Activated naive CD8-positive, alpha-beta T cell treated with anti-CD3 and anti-CD28 coated beads, Interleukin-2, amount 10 ng/mL, durations not matched to agents 7 days and 5 days (primary cell): ENCODE results near the gene ARL8B. TPM values are rescaled to one million over a fixed set of nuclear protein-coding genes. Genes with fewer than 3 reads are reported as not detected.

ENCODE experiments used
- ATAC-seq: fragments of 150-1000 bp; cut with Tn5 transposase; one replicate; pipeline ENCODE4 v1.10.0; 2021; ENCODE audit warnings: low read depth, moderate library complexity
- POLR2A ChIA-PET: fragments of 350-600 bp; sonication (Branson Sonifier 250); formaldehyde crosslinking; loops from one replicate; lab custom pipeline; 2021; ENCODE audit warnings: antibody characterized with exemption; lab: Charles Lee
- DNase-seq: peaks from one replicate; pipeline ENCODE4 v3.0.0; 2021
- H3K27ac Mint-ChIP-seq: one replicate; pipeline ENCODE4 v1.8.0; 2022; ENCODE audit warnings: mild to moderate bottlenecking, mixed read lengths
- H3K27me3 Mint-ChIP-seq: one replicate; pipeline ENCODE4 v1.8.0; 2022; ENCODE audit warnings: mild to moderate bottlenecking, moderate library complexity, mixed read lengths
- H3K36me3 Mint-ChIP-seq: one replicate; pipeline ENCODE4 v1.8.0; 2021; ENCODE audit warnings: mild to moderate bottlenecking, mixed read lengths
- H3K4me1 Mint-ChIP-seq: one replicate; pipeline ENCODE4 v1.8.0; 2021; ENCODE audit warnings: mixed read lengths
- H3K4me3 Mint-ChIP-seq: one replicate; pipeline ENCODE4 v1.8.0; 2022; ENCODE audit warnings: mild to moderate bottlenecking, moderate library complexity, mixed read lengths
- H3K9me3 Mint-ChIP-seq: one replicate; pipeline ENCODE4 v1.8.0; 2021; ENCODE audit warnings: mixed read lengths
- total RNA-seq, 2 experiments: library from RNA; stranded (reverse); gene quantifications; one replicate each; pipeline ENCODE4 v1.2.3, GENCODE V29; 2021

ARL8B gene
- total RNA-seq, 2 experiments from 2014 or later = 43.3 to 43.9 TPM

- ATAC-seq (peak; percentile 63), DNase-seq (no peak)
- peaks cover 63% of the 10 kb centered on the region for H3K4me1 Mint-ChIP-seq
- H3K27ac Mint-ChIP-seq = peak overlapping the region; percentile 91
- H3K27me3 Mint-ChIP-seq = no peaks in the 10 kb centered on the region
- no peaks in the 10 kb centered on the region for H3K9me3 Mint-ChIP-seq
- POLR2A ChIA-PET = interaction anchor here (0.8 to 4.4 kb wide), 5 partner anchors 10 to 730 kb away, joined by 3 to 72 read pairs (median 3); partner anchors contain the start of genes BHLHE40, EDEM1 and ITPR1
- H3K4me3 Mint-ChIP-seq = peak overlapping the region; percentile 72
- H3K36me3 Mint-ChIP-seq = peaks cover 47% of the 10 kb centered on the region
Observed at GRCh38 chr3:5197470-5198312, 75.6 kb downstream of the ARL8B start.

GRCh38 chr3:5198313-5198677 lies 76.2 kb downstream of the ARL8B start:
- POLR2A ChIA-PET = interaction anchor here (4.4 kb wide), 1 partner anchor 11 kb away, joined by 72 read pairs; the partner anchor contains the start of gene EDEM1

GRCh38 chr3:5198986-5199731 lies 77.1 kb downstream of the ARL8B start:
- no peak for DNase-seq
- Mint-ChIP-seq H3K9me3 (no peaks in the 10 kb centered on the region), H3K27me3 (no peaks in the 10 kb centered on the region), H3K4me3 (peak overlapping the region; percentile 18), H3K36me3 (peaks cover 50% of the 10 kb centered on the region), H3K27ac (peak overlapping the region; percentile 91), H3K4me1 (peaks cover 54% of the 10 kb centered on the region)
- ATAC-seq = no peak
- POLR2A ChIA-PET = interaction anchor here (4.4 kb wide), 1 partner anchor 12 kb away, joined by 72 read pairs; the partner anchor contains the start of gene EDEM1

More at GRCh38 chr3:5198313-5198677, 76.2 kb downstream of the ARL8B start:
- ATAC-seq (no peak), DNase-seq (no peak)
- Mint-ChIP-seq H3K4me3 (peak overlapping the region; percentile 56), H3K9me3 (no peaks in the 10 kb centered on the region), H3K27ac (peak overlapping the region; percentile 91), H3K36me3 (peaks cover 50% of the 10 kb centered on the region), H3K27me3 (no peaks in the 10 kb centered on the region), H3K4me1 (peaks cover 59% of the 10 kb centered on the region)

- POLR2A ChIA-PET = no interaction called here
- Mint-ChIP-seq H3K9me3 (no peaks in the 10 kb centered on the region), H3K4me1 (peaks cover 32% of the 10 kb centered on the region), H3K27ac (no peak overlapping the region), H3K4me3 (no peak overlapping the region), H3K36me3 (peaks cover 57% of the 10 kb centered on the region), H3K27me3 (no peaks in the 10 kb centered on the region)
- DNase-seq (no peak), ATAC-seq (no peak)
Observed at GRCh38 chr3:5201536-5201935, 79.4 kb downstream of the ARL8B start.

- DNase-seq = no peak
- peaks cover 52% of the 10 kb centered on the region for H3K36me3 Mint-ChIP-seq
- H3K27me3 Mint-ChIP-seq = no peaks in the 10 kb centered on the region
- H3K4me3 Mint-ChIP-seq = no peak overlapping the region
- H3K9me3 Mint-ChIP-seq = no peaks in the 10 kb centered on the region
- peaks cover 25% of the 10 kb centered on the region for H3K4me1 Mint-ChIP-seq
- no peak for ATAC-seq
- POLR2A ChIA-PET = no interaction called here
- H3K27ac Mint-ChIP-seq = peak overlapping the region; percentile 25
Observed at GRCh38 chr3:5202222-5202621, 80.1 kb downstream of the ARL8B start.

- DNase-seq (no peak), ATAC-seq (no peak)
- POLR2A ChIA-PET = no interaction called here
- no peak overlapping the region for H3K4me3 Mint-ChIP-seq
- H3K36me3 Mint-ChIP-seq = peaks cover 54% of the 10 kb centered on the region
- no peaks in the 10 kb centered on the region for H3K27me3 Mint-ChIP-seq
- peaks cover 3% of the 10 kb centered on the region for H3K4me1 Mint-ChIP-seq
- H3K9me3 Mint-ChIP-seq = no peaks in the 10 kb centered on the region
- H3K27ac Mint-ChIP-seq = peak overlapping the region; percentile 34
Observed at GRCh38 chr3:5205165-5205941, 83.3 kb downstream of the ARL8B start.

- Mint-ChIP-seq H3K27me3 (no peaks in the 10 kb centered on the region), H3K4me1 (peaks cover 2% of the 10 kb centered on the region), H3K9me3 (no peaks in the 10 kb centered on the region), H3K27ac (no peak overlapping the region), H3K4me3 (no peak overlapping the region), H3K36me3 (peaks cover 59% of the 10 kb centered on the region)
- DNase-seq (no peak), ATAC-seq (no peak)
- POLR2A ChIA-PET = no interaction called here
Observed at GRCh38 chr3:5210926-5211325, 88.8 kb downstream of the ARL8B start.

- H3K27ac Mint-ChIP-seq = peak overlapping the region; percentile 31
Observed at GRCh38 chr3:5212628-5213573, 90.8 kb downstream of the ARL8B start.

GRCh38 chr3:5213574-5213966 lies 91.5 kb downstream of the ARL8B start:
- no peak for ATAC-seq
- H3K9me3 Mint-ChIP-seq = no peaks in the 10 kb centered on the region
- no peak for DNase-seq
- H3K36me3 Mint-ChIP-seq = peaks cover 46% of the 10 kb centered on the region
- no peak overlapping the region for H3K27ac Mint-ChIP-seq
- no peak overlapping the region for H3K4me3 Mint-ChIP-seq
- no peaks in the 10 kb centered on the region for H3K27me3 Mint-ChIP-seq
- POLR2A ChIA-PET = no interaction called here
- H3K4me1 Mint-ChIP-seq = peaks cover 6% of the 10 kb centered on the region

More at GRCh38 chr3:5212628-5213573, 90.8 kb downstream of the ARL8B start:
- DNase-seq = no peak
- no peaks in the 10 kb centered on the region for H3K9me3 Mint-ChIP-seq
- no peak overlapping the region for H3K4me3 Mint-ChIP-seq
- H3K36me3 Mint-ChIP-seq = peaks cover 52% of the 10 kb centered on the region
- no peak for ATAC-seq
- H3K4me1 Mint-ChIP-seq = peaks cover 4% of the 10 kb centered on the region
- POLR2A ChIA-PET = no interaction called here
- no peaks in the 10 kb centered on the region for H3K27me3 Mint-ChIP-seq

GRCh38 chr3:5214352-5214751 lies 92.3 kb downstream of the ARL8B start:
- Mint-ChIP-seq H3K36me3 (peaks cover 40% of the 10 kb centered on the region), H3K27me3 (no peaks in the 10 kb centered on the region), H3K9me3 (no peaks in the 10 kb centered on the region), H3K27ac (no peak overlapping the region), H3K4me3 (no peak overlapping the region), H3K4me1 (peaks cover 6% of the 10 kb centered on the region)
- DNase-seq = no peak
- no peak for ATAC-seq
- POLR2A ChIA-PET = no interaction called here

- Mint-ChIP-seq H3K4me3 (no peak overlapping the region), H3K27me3 (no peaks in the 10 kb centered on the region), H3K9me3 (no peaks in the 10 kb centered on the region), H3K4me1 (peaks cover 6% of the 10 kb centered on the region), H3K27ac (no peak overlapping the region), H3K36me3 (peaks cover 29% of the 10 kb centered on the region)
- DNase-seq = no peak
- POLR2A ChIA-PET = no interaction called here
- no peak for ATAC-seq
Observed at GRCh38 chr3:5217824-5218595, 95.9 kb downstream of the ARL8B start.

- peaks cover 6% of the 10 kb centered on the region for H3K4me1 Mint-ChIP-seq
- H3K4me3 Mint-ChIP-seq = no peak overlapping the region
- H3K36me3 Mint-ChIP-seq = peaks cover 25% of the 10 kb centered on the region
- no peak for DNase-seq
- no peak for ATAC-seq
- POLR2A ChIA-PET = no interaction called here
- no peaks in the 10 kb centered on the region for H3K9me3 Mint-ChIP-seq
- H3K27ac Mint-ChIP-seq = no peak overlapping the region
- H3K27me3 Mint-ChIP-seq = no peaks in the 10 kb centered on the region
Observed at GRCh38 chr3:5218815-5219214, 96.7 kb downstream of the ARL8B start.
